Ishikawa (cell line): ENCODE results near the gene FBXL22.

ENCODE experiments used
- CEBPB ChIP-seq: IDR thresholded peaks from 2 replicates; pipeline ENCODE4 v1.6.1; 2012
- CREB1 ChIP-seq: IDR thresholded peaks from 2 replicates; pipeline ENCODE4 v1.6.1; 2012; ENCODE audit warnings: low read depth
- EGR1 ChIP-seq: IDR thresholded peaks from 2 replicates; pipeline ENCODE4 v1.6.1; 2012
- EP300 ChIP-seq: IDR thresholded peaks from 2 replicates; pipeline ENCODE4 v1.6.1; 2012; ENCODE audit warnings: borderline replicate concordance
- FOXM1 ChIP-seq: IDR thresholded peaks from 2 replicates; pipeline ENCODE4 v1.6.1; 2012; ENCODE audit warnings: low read depth, borderline replicate concordance
- MAX ChIP-seq: IDR thresholded peaks from 2 replicates; pipeline ENCODE4 v1.6.1; 2012
- NFIC ChIP-seq: IDR thresholded peaks from 2 replicates; pipeline ENCODE4 v1.6.1; 2012
- RAD21 ChIP-seq: IDR thresholded peaks from 2 replicates; pipeline ENCODE4 v1.6.1; 2012; ENCODE audit warnings: low read depth
- TAF1 ChIP-seq: IDR thresholded peaks from 2 replicates; pipeline ENCODE4 v1.6.1; 2012; ENCODE audit warnings: low read depth, mild to moderate bottlenecking
- TCF12 ChIP-seq: IDR thresholded peaks from 2 replicates; pipeline ENCODE4 v1.6.1; 2012; ENCODE audit warnings: low read depth
- TEAD4 ChIP-seq: IDR thresholded peaks from 2 replicates; pipeline ENCODE4 v1.6.1; 2012
- USF1 ChIP-seq: IDR thresholded peaks from 2 replicates; pipeline ENCODE4 v1.6.1; 2012
- YY1 ChIP-seq: IDR thresholded peaks from 2 replicates; pipeline ENCODE4 v1.6.1; 2012; ENCODE audit warnings: low read depth
- ZBTB7A ChIP-seq: IDR thresholded peaks from 2 replicates; pipeline ENCODE4 v1.6.1; 2012; ENCODE audit warnings: low read depth
- TF ChIP-seq, protein P1 (sequence below): IDR thresholded peaks from 2 replicates; pipeline ENCODE4 v1.6.1; 2012; ENCODE audit warnings: low read depth, mild to moderate bottlenecking

The FBXL22 gene

DNA sequence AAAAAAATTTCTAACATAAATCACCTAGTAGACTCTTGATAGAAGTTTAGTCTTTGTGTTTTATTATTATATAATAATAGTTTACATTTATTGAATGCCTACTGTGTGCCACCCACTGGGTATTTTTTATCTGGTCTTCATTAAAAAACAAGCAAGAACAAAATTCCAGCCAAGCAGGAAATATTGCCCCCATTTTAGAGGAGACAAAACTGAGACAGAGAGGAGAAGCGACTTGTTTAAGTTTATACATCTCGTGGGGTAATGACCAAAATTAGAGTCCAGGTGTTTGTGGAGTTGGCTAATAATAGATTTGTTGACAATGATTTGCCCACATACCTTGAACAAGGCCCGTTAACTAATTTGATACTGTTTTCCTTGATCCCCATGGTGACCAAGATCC, 33.1 kb upstream of the FBXL22 start:
- TF ChIP-seq NFIC, result no peak
- TF ChIP-seq RAD21, result no peak
- TF ChIP-seq TCF12, result no peak
- TF ChIP-seq USF1, result no peak
- TF ChIP-seq FOXM1, result no peak
- TF ChIP-seq EP300, result no peak
- no peak for TF ChIP-seq TAF1
- TF ChIP-seq CEBPB, result no peak
- no peak for TF ChIP-seq ZBTB7A

- TF ChIP-seq MAX (no peak), TEAD4 (no peak), ZBTB7A (no peak), CEBPB (no peak), YY1 (no peak), USF1 (no peak), RAD21 (no peak), TAF1 (no peak), TCF12 (no peak), FOXM1 (no peak), EGR1 (no peak), NFIC (no peak), EP300 (no peak), CREB1 (no peak)
- TF ChIP-seq, protein P1, sequence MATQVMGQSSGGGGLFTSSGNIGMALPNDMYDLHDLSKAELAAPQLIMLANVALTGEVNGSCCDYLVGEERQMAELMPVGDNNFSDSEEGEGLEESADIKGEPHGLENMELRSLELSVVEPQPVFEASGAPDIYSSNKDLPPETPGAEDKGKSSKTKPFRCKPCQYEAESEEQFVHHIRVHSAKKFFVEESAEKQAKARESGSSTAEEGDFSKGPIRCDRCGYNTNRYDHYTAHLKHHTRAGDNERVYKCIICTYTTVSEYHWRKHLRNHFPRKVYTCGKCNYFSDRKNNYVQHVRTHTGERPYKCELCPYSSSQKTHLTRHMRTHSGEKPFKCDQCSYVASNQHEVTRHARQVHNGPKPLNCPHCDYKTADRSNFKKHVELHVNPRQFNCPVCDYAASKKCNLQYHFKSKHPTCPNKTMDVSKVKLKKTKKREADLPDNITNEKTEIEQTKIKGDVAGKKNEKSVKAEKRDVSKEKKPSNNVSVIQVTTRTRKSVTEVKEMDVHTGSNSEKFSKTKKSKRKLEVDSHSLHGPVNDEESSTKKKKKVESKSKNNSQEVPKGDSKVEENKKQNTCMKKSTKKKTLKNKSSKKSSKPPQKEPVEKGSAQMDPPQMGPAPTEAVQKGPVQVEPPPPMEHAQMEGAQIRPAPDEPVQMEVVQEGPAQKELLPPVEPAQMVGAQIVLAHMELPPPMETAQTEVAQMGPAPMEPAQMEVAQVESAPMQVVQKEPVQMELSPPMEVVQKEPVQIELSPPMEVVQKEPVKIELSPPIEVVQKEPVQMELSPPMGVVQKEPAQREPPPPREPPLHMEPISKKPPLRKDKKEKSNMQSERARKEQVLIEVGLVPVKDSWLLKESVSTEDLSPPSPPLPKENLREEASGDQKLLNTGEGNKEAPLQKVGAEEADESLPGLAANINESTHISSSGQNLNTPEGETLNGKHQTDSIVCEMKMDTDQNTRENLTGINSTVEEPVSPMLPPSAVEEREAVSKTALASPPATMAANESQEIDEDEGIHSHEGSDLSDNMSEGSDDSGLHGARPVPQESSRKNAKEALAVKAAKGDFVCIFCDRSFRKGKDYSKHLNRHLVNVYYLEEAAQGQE, result no peak
These were observed 31.5 kb upstream of the FBXL22 start for GRCh38 chr15:63565536-63566186.

- TF ChIP-seq ZBTB7A (no peak), EP300 (no peak), RAD21 (no peak), FOXM1 (no peak), TCF12 (no peak), CREB1 (no peak), MAX (no peak), YY1 (no peak)
- TF ChIP-seq, protein P1, result no peak
These were observed 24.3 kb upstream of the FBXL22 start for GRCh38 chr15:63572749-63573464.

DNA sequence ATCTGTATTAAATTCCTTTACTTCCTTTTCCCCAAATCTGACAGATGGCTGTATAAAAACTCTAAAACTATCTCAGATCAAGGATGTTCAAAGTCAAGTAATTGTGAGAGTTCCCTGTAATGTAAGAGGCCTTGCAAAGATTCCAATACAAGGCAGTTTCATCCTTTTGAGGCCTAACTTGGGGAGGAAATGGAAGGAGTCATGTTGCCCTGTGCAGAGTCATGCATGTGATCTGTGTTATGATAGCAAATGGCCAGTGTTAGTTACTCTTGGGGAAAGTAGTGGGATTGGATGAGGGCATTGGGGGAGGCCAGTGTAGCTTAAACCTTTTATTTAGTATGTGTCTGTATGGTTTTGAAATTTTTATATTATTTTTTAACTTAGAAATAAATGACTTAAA, 23.7 kb upstream of the FBXL22 start:
- TF ChIP-seq RAD21 (no peak), EP300 (no peak), MAX (no peak)

DNA sequence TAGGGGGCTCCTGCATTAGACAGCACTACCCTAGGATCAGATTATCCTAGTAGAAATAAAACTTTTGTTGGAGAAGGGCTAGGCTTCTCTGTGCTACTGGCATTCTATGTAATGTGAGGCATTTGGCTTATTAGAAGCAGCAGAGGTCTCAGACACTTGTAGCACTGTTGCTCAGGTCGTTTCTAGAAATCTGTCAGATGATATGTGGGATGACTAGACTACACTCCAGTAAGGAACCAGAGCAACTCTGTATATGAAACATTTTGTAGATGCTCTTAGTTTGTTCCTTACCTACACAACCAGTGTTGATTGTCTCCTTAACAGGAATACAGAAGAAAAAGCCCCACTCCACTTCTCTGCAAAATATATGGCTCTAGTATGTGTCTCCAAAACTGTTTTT, 21.9 kb upstream of the FBXL22 start:
- no peak for TF ChIP-seq RAD21
- no peak for TF ChIP-seq TEAD4
- TF ChIP-seq, protein P1, result no peak
- no peak for TF ChIP-seq CEBPB
- TF ChIP-seq MAX, result no peak
- TF ChIP-seq CREB1, result no peak
- TF ChIP-seq NFIC, result no peak
- no peak for TF ChIP-seq EGR1
- no peak for TF ChIP-seq USF1
- TF ChIP-seq TAF1, result no peak
